NCI-H1105 (cell line): ENCODE data around the gene GRIK5.

Experiments
- DNase-seq: peaks from one replicate; lab custom pipeline; 2025; lab: John Stamatoyannopoulos, UW

GRIK5 gene

DNA sequence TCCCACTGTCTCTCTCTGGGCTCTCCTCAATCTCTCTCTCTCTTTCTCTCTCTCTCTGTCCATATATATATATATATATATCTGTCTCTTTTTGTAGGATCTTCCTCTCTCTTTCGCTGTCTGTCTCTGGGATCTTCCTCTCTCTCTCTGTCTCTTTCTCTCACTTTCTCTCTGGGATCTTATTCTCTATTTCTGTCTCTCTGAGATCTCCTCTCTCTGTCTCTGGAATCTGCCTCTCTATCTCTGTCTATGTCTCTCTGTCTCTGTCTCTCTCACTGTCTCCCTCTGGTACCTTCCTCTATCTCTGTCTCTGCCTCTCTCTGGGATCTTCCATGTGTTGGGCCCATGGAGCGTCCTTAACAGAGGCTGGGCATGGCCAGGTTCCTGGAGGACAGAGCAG, 79.4 kb downstream of the GRIK5 start:
- no peak for DNase-seq

DNA sequence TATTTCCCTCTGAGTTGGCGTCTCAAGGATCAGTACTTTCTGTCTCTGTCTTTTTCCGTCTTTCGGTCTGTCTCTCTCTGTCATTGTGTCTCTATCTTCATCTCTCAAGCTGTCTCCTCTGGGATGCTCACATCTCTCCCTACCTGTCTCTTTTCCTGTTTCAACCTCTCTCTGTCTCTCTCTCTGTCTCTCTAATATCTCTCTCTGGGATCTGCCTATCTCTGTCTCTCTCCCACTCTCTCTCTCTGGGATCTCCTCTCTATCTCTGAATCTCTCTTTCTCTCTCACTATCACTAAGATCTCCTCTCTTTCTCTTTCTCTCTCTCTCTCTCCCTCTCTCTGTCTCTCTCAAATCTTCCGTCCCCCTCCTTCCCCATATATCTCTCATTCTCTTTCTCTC, 80.0 kb downstream of the GRIK5 start:
- no peak for DNase-seq

DNA sequence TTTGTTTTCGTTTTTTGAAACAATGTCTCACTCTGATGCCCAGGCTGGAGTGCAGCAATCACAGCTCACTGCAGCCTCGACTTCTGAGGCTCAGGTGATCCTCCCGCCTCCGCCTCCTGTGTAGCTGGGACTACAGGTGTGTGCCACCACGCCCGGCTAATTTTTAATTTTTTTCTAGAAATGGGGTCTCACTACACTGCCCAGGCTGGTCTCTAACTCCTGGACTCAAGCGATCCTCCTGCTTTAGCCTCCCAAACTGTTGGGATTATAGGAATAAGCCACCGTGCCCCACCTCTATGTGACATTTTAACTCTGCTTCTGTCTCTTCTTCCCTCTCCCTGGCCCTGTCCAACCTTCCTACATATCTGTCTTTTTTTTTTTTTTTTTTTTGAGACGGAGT, 81.1 kb downstream of the GRIK5 start:
- no peak for DNase-seq

DNA sequence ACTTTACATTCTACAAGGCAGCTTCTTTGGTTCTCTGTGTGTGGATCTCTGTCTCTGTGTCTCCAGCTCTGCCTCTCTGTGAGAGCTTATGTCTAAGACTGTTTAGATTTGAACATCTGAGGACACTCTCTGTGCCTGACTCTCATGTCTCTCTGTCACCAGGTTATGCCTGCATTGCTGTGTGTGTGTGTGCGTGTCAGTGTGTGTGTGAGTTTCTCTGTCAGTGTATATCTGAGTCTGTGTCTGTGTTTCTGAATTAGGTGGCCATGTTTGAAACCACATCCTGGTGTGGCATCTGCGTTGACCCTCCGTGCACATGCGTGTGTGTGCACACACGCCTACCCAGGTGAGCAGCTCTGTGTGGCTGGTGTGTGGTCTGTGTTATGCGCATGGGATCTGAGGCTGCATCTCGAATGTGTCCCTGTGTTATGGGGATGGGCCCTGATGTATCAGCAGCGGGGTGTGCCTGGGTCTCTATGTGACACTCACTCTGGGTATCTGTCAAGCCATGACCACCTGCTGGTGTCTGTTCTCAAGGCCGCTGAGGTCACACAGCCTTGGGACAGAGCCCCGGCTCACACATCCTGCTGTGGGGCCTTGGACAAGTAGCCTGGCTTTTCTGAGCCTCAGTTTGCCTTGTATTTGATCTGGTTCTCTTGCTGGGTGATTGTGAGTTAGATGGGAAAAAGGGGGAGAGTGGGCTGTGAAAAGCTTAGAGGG, 82.7 kb downstream of the GRIK5 start:
- no peak for DNase-seq

DNA sequence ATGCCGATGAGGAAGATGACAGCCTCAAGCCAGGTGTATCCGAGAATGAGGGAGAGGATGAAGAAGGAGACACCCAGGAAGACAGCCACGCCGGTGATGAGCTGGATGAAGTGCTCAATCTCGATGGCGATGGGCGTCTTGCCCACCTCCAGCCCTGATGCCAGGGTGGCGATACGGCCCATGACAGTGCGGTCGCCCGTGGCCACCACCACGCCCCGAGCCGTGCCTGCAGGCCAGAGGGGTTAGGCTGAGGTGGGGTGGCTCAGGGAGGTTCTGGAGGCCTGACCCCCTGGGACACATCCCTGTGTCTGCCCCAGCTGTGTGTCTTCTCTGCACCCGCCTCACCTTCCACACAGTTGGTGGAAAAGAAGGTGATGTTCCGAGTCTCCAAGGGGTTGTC, 85.0 kb downstream of the GRIK5 start:
- DNase-seq = no peak

DNA sequence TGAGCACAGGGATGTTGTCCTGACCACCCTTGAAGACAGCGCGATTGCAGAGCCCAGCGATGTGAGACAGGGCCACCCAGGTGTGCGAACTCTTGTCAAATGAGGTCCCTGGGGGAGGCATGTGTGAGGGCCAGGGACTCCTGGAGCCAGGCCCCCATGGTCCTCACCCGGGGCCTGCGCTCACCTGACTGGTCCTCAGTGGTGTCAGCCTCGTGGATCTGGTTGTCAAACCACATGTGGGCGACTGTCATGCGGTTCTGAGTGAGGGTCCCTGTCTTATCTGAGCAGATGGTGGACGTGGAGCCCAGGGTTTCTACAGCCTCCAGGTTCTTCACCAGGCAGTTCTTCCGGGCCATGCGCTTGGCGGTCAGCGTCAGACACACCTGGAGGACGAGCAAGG, 88.3 kb downstream of the GRIK5 start:
- no peak for DNase-seq

DNA sequence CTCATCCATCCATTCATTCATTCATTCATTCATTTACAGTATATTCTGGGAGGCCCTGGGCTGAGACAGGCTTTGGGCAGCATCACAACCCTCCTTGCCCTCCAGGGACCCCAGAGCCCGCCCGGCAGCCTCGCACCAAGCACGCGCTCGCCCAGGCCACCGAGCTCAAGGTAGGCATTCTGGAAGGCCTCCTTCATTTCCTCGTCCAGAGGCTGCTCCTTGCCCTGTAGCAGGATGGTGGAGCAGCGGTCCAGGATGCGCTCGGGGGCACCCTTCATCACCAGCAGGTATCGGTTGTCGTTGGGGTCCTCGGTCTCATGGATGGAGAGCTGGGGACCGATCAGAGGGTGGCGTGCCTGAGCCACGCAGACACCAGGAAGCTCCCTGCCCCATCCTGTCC, 91.5 kb downstream of the GRIK5 start:
- no peak for DNase-seq

DNA sequence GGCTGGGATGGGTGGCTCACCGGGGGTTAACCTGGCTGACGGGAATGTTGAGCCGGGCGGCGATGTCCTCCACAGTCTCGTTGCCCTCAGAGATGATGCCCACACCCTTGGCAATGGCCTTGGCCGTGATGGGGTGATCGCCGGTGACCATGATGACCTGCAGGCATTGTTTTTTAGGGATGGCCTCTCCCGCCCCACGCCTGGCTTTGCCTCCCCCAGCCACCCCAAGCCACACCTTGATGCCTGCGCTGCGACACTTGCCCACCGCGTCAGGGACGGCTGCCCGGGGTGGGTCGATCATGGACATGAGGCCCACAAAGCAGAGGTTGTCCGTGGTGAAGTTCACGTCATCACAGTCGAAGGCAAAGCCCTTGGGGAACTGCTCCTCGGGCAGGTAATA, 92.1 kb downstream of the GRIK5 start:
- DNase-seq = no peak

GRCh38 chr19:41974652-41975051, 95.4 kb downstream of the GRIK5 start:
- DNase-seq = no peak

- DNase-seq = no peak
These were observed 98.6 kb downstream of the GRIK5 start for GRCh38 chr19:41971363-41971762.

DNA sequence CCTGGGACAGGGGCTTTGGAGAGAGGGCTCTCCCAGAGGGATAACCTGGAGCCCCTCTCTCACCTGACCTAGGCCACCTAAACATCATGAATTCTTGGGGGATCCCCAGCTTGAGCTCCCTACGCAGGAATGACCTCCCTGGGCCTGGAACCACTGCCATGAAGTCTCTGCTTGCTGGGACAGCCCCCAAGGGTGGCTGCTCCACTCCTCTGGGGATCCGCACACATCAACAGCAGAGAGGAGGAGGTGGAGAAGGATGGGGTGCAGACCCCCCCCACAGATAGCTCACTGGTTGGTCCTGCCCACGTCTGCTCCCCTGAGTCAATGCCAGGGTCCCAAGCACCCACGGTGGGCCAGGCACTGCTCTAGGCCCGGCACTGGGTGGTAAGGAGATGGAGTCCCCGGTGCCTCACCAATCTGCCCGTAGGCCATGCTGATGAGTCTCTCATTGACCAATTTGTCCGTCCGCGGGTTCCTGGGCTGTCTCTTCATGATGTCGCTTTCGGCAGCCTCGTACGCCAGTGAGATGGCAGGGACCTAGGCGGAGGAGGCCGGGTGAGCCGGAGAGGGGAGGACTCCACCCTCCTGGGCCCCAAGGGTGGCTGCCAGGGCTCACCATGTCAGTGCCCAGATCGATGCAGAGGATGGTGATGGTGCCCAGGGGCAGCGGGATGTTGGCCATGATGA, 100.1 kb downstream of the GRIK5 start:
- no peak for DNase-seq

DNA sequence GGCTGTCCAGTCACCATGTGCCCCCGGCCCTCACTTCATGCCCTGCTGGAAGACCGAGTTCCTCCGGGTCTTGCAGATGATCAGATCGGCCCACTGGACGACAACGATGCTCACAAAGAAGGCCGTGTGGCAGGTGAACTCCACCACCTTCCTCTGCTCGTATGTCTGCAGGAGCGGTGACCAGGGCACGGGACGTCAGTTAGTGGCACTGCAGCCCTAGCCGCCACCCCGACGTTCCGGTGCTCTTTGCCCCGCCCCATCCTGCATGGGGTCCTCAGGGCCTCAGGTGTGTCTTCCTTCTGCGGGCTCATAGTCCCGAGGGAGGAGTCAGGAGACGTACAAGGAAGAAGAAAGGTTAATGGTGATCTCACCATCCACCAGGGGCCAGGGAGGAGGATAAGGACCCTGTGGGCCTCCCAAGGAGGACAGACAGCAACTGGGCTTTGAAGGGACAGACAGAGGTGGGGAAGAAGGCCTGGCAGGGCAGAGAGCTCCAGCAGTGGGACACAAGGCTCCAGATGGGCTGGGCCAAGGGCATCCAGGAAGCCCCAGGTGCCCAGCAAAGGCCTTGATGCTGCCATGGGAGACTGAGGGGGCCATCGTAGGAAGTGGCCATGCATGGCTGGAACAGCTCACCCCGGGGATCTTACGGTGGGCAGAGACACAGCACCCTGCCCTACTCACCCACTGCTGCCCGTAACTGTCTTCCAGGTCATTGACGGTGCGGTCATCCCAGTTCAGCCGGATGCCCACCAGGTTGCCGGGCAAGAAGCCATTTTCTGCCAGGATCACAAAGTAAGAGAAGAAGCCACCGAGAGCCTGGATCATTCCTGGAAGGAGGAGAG, 101.0 kb downstream of the GRIK5 start:
- DNase-seq = no peak

DNA sequence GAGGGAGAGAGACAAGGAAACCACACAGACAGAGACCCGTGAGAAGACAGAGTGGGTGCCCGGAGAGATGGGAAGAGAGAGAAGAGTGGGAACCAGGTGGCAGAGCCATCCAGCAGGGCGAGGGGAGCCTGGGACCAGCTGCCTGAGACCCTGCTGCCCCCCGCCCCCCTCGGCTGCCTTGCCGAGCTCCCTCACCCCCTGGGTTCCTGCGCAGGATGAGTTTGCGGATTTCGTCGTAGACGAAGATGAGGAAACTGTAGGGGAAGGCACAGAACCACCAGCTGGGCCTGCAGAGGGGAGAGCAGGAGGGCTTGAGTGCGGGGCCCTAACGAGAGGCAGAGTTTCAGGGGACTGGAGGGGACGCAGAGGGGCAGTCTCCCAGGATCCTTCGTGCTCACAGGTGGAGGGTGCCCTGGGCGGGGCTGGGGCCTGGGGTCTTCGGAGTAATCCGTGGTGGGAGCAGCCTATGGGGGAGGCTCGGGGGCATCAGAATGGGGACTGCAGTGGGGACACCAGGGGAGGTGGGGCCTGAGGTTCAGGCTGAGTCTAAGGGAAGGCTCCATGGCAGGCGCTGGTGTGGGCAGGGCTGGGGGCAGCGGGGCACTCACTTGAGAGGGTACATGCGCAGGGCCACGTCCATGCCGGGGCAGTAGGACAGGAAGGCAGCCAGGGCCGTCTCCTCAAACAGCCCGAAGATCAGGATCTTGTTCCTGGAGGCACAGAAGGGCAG, 102.8 kb downstream of the GRIK5 start:
- DNase-seq = no peak

- DNase-seq = no peak
These were observed 104.9 kb downstream of the GRIK5 start for GRCh38 chr19:41965106-41965505.

GRCh38 chr19:41960973-41961372, 109.0 kb downstream of the GRIK5 start:
- no peak for DNase-seq

DNA sequence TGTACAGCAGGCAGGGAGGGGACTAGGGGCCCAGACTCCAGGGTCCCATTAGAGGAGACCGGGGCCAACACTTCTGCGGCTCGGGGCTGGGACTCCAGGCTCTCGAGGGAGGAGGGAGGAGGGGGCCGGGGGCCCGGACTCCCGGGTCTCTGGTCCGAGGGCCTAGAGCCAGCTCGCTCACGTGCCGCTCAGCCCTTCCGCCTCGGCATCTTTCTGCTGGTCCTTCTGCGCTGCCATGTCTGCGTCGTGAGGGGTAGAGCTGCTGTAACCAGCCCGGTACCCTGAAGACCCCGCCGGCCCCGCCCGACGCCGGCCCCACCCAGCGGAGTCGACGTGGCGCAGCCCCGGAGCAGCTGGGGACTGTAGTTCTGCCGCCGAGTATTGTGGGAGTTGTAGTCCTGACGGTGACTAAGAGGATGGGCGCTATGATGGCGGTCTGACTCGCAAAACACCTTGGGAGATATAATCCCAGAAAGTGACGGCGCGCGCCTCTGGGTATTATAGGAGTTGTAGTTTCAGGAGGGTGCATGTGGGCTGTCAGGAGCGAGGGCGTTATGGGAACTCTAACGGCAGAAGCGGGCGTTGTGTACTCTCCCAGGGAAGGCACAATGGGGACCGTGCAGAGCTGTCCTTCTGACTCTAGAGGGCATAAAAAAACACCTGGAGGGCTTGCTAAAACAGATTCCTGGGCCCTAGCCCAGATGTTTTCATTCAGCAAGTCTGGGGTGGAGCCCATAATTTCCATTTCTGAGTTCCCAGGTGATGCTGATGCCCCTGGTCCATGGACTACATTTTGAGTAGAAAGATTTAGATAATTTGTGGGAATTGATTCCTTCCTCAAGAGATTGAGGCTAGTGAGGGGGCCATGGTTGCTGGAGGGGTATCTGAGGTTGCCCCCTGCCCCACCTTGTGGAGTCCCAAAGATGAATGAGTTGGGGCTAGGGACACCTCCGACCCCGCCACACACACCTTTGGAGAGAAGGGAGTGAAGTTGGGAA, 110.7 kb downstream of the GRIK5 start, which contains the start of gene RABAC1:
Gene RABAC1, minus strand, starts transcription at position 266 of the 998 bp plus-strand sequence. Its CDS starts 29 bp downstream, at position 237.
- DNase-seq = peak; percentile 87

DNA sequence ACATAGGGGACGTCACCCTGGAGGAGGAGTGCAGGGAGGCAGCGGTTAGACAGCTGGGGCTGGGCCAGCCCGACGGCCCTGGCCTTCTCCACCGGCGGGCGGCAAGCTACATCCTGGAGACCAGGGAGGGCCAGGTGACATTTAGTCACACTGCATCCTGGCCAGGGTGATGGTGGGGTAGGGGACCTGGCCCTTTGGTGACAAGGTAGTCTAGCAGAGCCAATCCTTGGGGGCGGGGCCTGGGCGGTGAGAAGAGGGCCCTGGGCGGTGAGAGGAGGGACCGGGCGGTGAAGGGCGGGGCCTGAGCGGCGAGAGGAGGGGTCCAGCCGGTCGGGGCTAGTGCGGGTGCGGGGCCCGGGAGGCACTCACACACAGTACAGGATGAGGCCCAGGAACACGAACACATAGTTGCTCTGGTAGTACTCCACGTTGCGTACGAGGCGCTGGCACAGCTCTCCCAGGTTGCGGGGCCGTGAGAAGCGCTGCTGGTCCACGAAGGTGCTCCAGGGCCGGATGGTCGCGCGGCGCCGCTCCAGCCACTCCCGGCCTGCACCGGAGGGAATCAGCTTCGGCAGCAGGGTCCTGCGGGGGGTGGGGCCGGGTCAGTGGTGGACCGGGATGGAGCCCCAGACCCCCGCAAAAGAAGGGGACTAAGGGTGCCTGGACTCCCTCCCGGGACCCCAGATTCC, 111.5 kb downstream of the GRIK5 start:
- peak; percentile 79 for DNase-seq

DNA sequence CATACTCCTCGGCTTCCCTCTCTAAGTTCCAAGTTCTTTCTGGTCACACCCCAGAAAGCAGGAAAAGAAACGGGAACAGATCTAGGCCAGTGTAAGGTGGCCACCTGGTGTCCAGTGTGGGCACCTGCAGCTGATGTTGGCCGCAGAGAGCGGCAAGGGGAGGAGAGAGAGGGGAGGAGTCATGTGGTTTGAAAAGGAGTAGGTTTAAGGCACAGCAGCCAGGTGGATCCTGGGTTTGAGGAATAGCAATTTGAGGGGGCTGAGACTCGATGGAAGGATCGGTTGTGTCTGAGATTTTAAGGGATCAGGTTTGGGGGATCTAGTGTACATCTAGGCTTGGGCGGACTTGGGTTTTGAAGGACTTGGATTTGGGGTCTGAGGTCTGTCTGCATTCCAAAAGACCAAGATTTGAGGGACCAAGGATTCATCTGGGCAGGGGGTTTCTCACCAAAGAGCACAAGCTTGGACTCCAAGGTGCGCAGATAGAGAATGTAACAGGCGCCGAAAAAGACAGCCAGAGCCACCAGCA, 112.1 kb downstream of the GRIK5 start:
- DNase-seq = peak; percentile 82

DNA sequence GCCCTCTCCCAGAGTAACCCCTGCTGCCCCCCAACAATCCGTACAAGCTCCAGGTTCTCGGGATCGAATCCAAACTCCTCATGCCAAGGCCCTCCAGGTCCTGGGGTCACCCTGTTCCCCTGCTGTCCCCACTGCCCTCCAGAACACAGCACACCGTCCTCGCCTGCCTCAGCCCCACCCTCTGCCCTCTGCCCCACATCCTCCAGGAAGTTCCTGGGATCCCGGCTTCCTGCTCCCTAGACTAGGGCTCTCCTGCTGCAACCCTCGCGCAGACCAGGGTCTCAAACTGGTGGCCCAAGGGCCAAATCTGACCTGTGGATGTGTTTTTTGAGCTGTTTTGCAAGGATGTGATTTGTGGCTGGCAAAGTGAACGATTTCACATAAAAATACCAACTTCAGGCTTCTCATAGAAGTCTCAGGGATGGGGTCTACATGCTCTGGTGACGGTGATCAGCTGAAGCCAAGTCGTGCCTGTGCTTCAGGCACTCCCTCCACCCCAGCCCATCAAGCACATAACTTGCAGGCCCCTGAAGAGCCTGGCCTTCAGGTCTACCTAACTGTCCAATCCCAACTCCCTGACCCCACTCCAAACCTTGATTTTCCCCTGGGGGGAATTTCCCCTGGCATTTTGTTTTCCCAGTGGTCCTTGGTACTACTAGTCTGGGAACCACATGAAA, 112.7 kb downstream of the GRIK5 start:
- no peak for DNase-seq
